DOHH2 (cell line): ENCODE results near the gene ANG.
A peak's percentile ranks its signal among the peaks of the same experiment; 100 is the strongest.

Experiments used
- H3F3A ChIP-seq: fragments of 200-600 bp; sonication (generic), shearing (Covaris generic); 2 replicates; pipeline ENCODE4 v1.6.0; 2016; ENCODE audit warnings: antibody characterized with exemption, mild to moderate bottlenecking; ENCODE audit not compliant: control insufficient read depth, insufficient read depth
- H3K27ac ChIP-seq: fragments of 200-600 bp; sonication (generic); 2 replicates; pipeline ENCODE4 v1.5.1; 2014; ENCODE audit warnings: low read depth, mild to moderate bottlenecking, low read length, moderate library complexity
- H3K27me3 ChIP-seq: fragments of 200-600 bp; sonication (generic); 2 replicates; pipeline ENCODE4 v1.6.1; 2014; ENCODE audit warnings: mild to moderate bottlenecking, low read length, mixed read lengths; ENCODE audit not compliant: control insufficient read depth
- H3K36me3 ChIP-seq: fragments of 200-600 bp; sonication (generic); 2 replicates; pipeline ENCODE4 v1.6.1; 2014; ENCODE audit warnings: mild to moderate bottlenecking, low read length, moderate library complexity, mixed read lengths; ENCODE audit not compliant: control insufficient read depth
- H3K4me1 ChIP-seq: fragments of 200-600 bp; sonication (generic); 2 replicates; pipeline ENCODE4 v1.6.1; 2014; ENCODE audit warnings: mild to moderate bottlenecking, low read length, mixed read lengths; ENCODE audit not compliant: control insufficient read depth
- H3K4me2 ChIP-seq: fragments of 200-600 bp; sonication (generic); 2 replicates; pipeline ENCODE4 v1.6.0; 2014; ENCODE audit warnings: mild to moderate bottlenecking, low read length, moderate library complexity
- H3K4me3 ChIP-seq: fragments of 200-600 bp; sonication (generic); 2 replicates; pipeline ENCODE4 v1.5.1; 2014; ENCODE audit warnings: mild to moderate bottlenecking, low read length, mixed read lengths
- H3K79me2 ChIP-seq: fragments of 200-600 bp; sonication (generic); 2 replicates; pipeline ENCODE4 v1.6.1; 2014; ENCODE audit warnings: mild to moderate bottlenecking, low read length, mixed read lengths; ENCODE audit not compliant: control insufficient read depth
- H3K9me2 ChIP-seq: fragments of 200-600 bp; sonication (generic); replicated peaks from 2 replicates; pipeline ENCODE4 v1.6.1; 2014; ENCODE audit warnings: mild to moderate bottlenecking, low read length, mixed read lengths; ENCODE audit not compliant: control insufficient read depth
- H3K9me3 ChIP-seq: fragments of 200-600 bp; sonication (generic); 2 replicates; pipeline ENCODE4 v1.6.1; 2014; ENCODE audit warnings: antibody characterized with exemption, low read length, mixed read lengths; ENCODE audit not compliant: control insufficient read depth, insufficient read depth
- H4K20me1 ChIP-seq: fragments of 200-600 bp; sonication (generic); 2 replicates; pipeline ENCODE4 v1.6.0; 2014; ENCODE audit warnings: low read depth, mild to moderate bottlenecking, antibody characterized with exemption, low read length, moderate library complexity; ENCODE audit not compliant: control insufficient read depth, insufficient read depth
- CTCF ChIP-seq: fragments of 200-600 bp; sonication (generic); IDR thresholded peaks from one replicate; pipeline ENCODE4 v1.5.1; 2014; ENCODE audit warnings: antibody characterized with exemption, mild to moderate bottlenecking, low read depth, low read length; ENCODE audit not compliant: poor library complexity, severe bottlenecking
- EZH2phosphoT487 ChIP-seq: fragments of 200-600 bp; sonication (generic); IDR thresholded peaks from 2 replicates; pipeline ENCODE4 v1.6.1; 2017; ENCODE audit warnings: borderline replicate concordance, mild to moderate bottlenecking, antibody characterized with exemption, low read length, moderate library complexity, mixed read lengths

ANG gene

GRCh38 chr14:20679907-20680306 lies 8.7 kb upstream of the ANG start:
- H3K27ac ChIP-seq: no peak overlapping the region
- no peaks in the 10 kb centered on the region for H3K9me3 ChIP-seq
- TF ChIP-seq EZH2phosphoT487 (no peak), CTCF (no peak)
- no peaks in the 10 kb centered on the region for H3K36me3 ChIP-seq
- no peaks in the 10 kb centered on the region for H3K9me2 ChIP-seq
- peak overlapping the region; percentile 96 for H3K4me3 ChIP-seq
- H3K79me2 ChIP-seq: no peaks in the 10 kb centered on the region
- peak overlapping the region; percentile 95 for H3K4me2 ChIP-seq
- H3K4me1 ChIP-seq: peaks cover 42% of the 10 kb centered on the region
- H4K20me1 ChIP-seq: no peaks in the 10 kb centered on the region
- H3F3A ChIP-seq: peaks cover 31% of the 10 kb centered on the region
- peaks cover 17% of the 10 kb centered on the region for H3K27me3 ChIP-seq

GRCh38 chr14:20680363-20680762 lies 8.2 kb upstream of the ANG start:
- H3K27me3 ChIP-seq: peaks cover 14% of the 10 kb centered on the region
- H3K27ac ChIP-seq: 0 out of 2 replicates have a peak overlapping the region, but pooled peaks have one; percentile 76
- H3K9me3 ChIP-seq: no peaks in the 10 kb centered on the region
- H3K4me3 ChIP-seq: peak overlapping the region; percentile 96
- H3K4me1 ChIP-seq: peaks cover 44% of the 10 kb centered on the region
- H3K9me2 ChIP-seq: no peaks in the 10 kb centered on the region
- H3K4me2 ChIP-seq: peak overlapping the region; percentile 95
- TF ChIP-seq EZH2phosphoT487 (no peak), CTCF (no peak)
- no peaks in the 10 kb centered on the region for H4K20me1 ChIP-seq
- H3K36me3 ChIP-seq: no peaks in the 10 kb centered on the region
- H3K79me2 ChIP-seq: no peaks in the 10 kb centered on the region
- peaks cover 31% of the 10 kb centered on the region for H3F3A ChIP-seq

GRCh38 chr14:20680843-20681347 lies 7.7 kb upstream of the ANG start:
- Histone ChIP-seq H3K27ac (peak overlapping the region; percentile 76), H3F3A (peaks cover 31% of the 10 kb centered on the region)

More at GRCh38 chr14:20680843-20681347, 7.7 kb upstream of the ANG start:
- peaks cover 44% of the 10 kb centered on the region for H3K4me1 ChIP-seq
- no peaks in the 10 kb centered on the region for H3K9me2 ChIP-seq
- H3K36me3 ChIP-seq: no peaks in the 10 kb centered on the region
- TF ChIP-seq EZH2phosphoT487 (no peak), CTCF (no peak)
- H3K79me2 ChIP-seq: no peaks in the 10 kb centered on the region
- H3K27me3 ChIP-seq: peaks cover 11% of the 10 kb centered on the region
- H3K4me3 ChIP-seq: peak overlapping the region; percentile 96
- H3K9me3 ChIP-seq: no peaks in the 10 kb centered on the region
- H3K4me2 ChIP-seq: peak overlapping the region; percentile 95
- no peaks in the 10 kb centered on the region for H4K20me1 ChIP-seq
